HepG2 (cell line): ENCODE measurements around the gene LRPPRC. TPM values are rescaled to one million over a fixed set of nuclear protein-coding genes. Genes with fewer than 3 reads are reported as not detected.

Experiments used
- ARNT ChIP-seq: fragments of 450-650 bp; IDR thresholded peaks from 2 replicates; pipeline ENCODE4 v1.6.1; 2017
- FOXA3 ChIP-seq: IDR thresholded peaks from 2 replicates; pipeline ENCODE4 v1.6.1; 2016; ENCODE audit warnings: missing genetic modification reagents, missing compliant biosample characterization
- KAT2B ChIP-seq: fragments of 150-350 bp; IDR thresholded peaks from 2 replicates; pipeline ENCODE4 v1.6.1; 2014; ENCODE audit warnings: low read depth, low read length, borderline replicate concordance
- PRMT3 ChIP-seq: sonication (generic); formaldehyde crosslinking; IDR thresholded peaks from 2 replicates; pipeline ENCODE4 v1.8.1; 2022; ENCODE audit warnings: low read depth, mild to moderate bottlenecking, moderate library complexity, missing genetic modification reagents, borderline replicate concordance
- RFX3 ChIP-seq: IDR thresholded peaks from 2 replicates; pipeline ENCODE4 v1.6.1; 2016; ENCODE audit warnings: missing biosample characterization, missing genetic modification reagents
- RFX5 ChIP-seq: IDR thresholded peaks from 2 replicates; pipeline ENCODE4 v1.6.1; 2011; ENCODE audit warnings: low read depth, low read length, improper control_type of control experiment
- RFXAP ChIP-seq: sonication (generic); formaldehyde crosslinking; IDR thresholded peaks from 2 replicates; pipeline ENCODE4 v1.4.0; 2020; ENCODE audit warnings: missing genetic modification reagents, borderline replicate concordance
- SAP130 ChIP-seq: IDR thresholded peaks from 2 replicates; pipeline ENCODE4 v1.6.1; 2016; ENCODE audit warnings: low read depth
- TEAD3 ChIP-seq: optimal IDR thresholded peaks from 2 replicates; pipeline ENCODE3; 2016; ENCODE audit warnings: borderline replicate concordance
- ZNF136 ChIP-seq: sonication (generic); formaldehyde crosslinking; IDR thresholded peaks from 2 replicates; pipeline ENCODE4 v1.8.1; 2022; ENCODE audit warnings: low read depth, mild to moderate bottlenecking, moderate library complexity, missing genetic modification reagents
- ZNF256 ChIP-seq: sonication (generic); formaldehyde crosslinking; conservative IDR thresholded peaks from 2 replicates; pipeline ENCODE4 v1.4.0; 2020; ENCODE audit warnings: missing genetic modification reagents
- ZNF496 ChIP-seq: sonication (generic); formaldehyde crosslinking; IDR thresholded peaks from 2 replicates; pipeline ENCODE4 v1.8.1; 2023; ENCODE audit warnings: mild to moderate bottlenecking, moderate library complexity, missing genetic modification reagents; ENCODE audit not compliant: insufficient replicate concordance
- polyA plus RNA-seq, 8 experiments: library from polyadenylated mRNA; depleted of rRNA in 3 of 8; stranded (reverse) in 7 of 8; unstranded in 1 of 8; fragments of >200 nt; fragmentation: Illumina TruSeq in 4 of 8; extraction: Trizol in 4 of 8; gene quantifications; 2 replicates each; pipeline versions ENCODE4 v1.2.1 to v1.2.3, GENCODE V29; 2011 to 2016; ENCODE audit warnings: low read depth in 4 of 8, missing spikeins in 1 of 8, mixed read lengths in 1 of 8; ENCODE audit not compliant: insufficient read depth in 1 of 8
- total RNA-seq, 5 experiments: library from RNA; depleted of rRNA; stranded (reverse); fragments of >200 nt; fragmentation: Illumina TruSeq; extraction: Trizol; gene quantifications; 2 replicates each; pipeline ENCODE4 v1.2.3, GENCODE V29; 2016; ENCODE audit warnings: low read depth in 1 of 5
- TF ChIP-seq, protein P1 (sequence below), 2 experiments: sonication (generic) in 1 of 2; formaldehyde crosslinking in 1 of 2; IDR thresholded peaks; 2 replicates each; pipeline versions ENCODE4 v1.4.0 to v1.6.1; 2018 to 2020; ENCODE audit warnings: missing genetic modification reagents in 2 of 2, borderline replicate concordance in 1 of 2, low read depth in 1 of 2, mild to moderate bottlenecking in 1 of 2, missing biosample characterization in 1 of 2
- TF ChIP-seq, protein P2 (sequence below): sonication (generic); formaldehyde crosslinking; IDR thresholded peaks from 2 replicates; pipeline ENCODE4 v1.4.0; 2020; ENCODE audit warnings: low read depth, missing genetic modification reagents
- TF ChIP-seq, protein P3 (sequence below): sonication (generic); formaldehyde crosslinking; IDR thresholded peaks from 2 replicates; pipeline ENCODE4 v1.4.0; 2020; ENCODE audit warnings: missing genetic modification reagents, borderline replicate concordance
- TF ChIP-seq, protein P4 (sequence below): sonication (generic); formaldehyde crosslinking; IDR thresholded peaks from 2 replicates; pipeline ENCODE4 v1.8.1; 2022; ENCODE audit warnings: low read depth, mild to moderate bottlenecking, missing genetic modification reagents

LRPPRC gene
- total and polyA plus RNA-seq, 2 of the 13 experiments (the other 11 are each of a cell fraction or from before 2014, with no cell fraction given), result 117 to 167 TPM

DNA sequence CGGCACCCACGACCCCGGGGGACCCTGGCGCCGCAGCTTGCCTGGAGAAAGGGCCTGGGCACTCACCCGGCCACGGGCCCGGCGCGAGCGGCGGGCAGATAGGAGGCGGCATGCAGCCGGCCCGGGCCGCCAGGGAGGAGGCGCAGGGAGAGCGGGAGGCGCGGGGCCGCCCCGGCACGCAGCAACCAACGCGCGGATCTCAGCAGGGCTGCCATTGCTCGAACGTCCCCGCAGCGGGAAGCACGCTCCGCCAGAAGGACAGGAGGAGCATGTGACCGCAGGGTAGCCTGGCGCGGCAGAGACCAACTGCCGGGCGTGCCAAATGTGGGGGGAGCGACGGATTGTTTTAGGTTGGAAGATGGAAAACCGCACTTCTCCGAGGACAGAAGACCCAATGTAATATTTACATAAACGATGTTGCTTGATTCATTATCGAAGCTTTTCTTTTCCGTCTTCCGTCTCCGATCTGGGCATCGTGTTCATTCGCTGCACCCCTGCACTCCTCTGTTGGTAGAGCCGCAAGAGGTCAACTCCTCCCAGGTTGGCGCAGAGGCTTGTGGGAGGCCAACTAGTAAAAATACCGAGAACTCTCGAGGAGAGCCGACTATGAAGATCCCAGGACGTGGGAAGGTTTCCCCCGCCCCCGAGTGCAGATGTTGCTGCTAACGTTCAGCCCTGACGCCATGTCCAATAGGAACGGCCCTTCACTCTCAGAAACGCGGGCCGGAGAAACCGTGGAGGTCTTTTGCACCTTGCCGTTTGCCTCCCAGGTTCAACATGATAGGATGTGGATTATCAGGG, at the start of gene LRPPRC (continued):
- TF ChIP-seq, protein P1, sequence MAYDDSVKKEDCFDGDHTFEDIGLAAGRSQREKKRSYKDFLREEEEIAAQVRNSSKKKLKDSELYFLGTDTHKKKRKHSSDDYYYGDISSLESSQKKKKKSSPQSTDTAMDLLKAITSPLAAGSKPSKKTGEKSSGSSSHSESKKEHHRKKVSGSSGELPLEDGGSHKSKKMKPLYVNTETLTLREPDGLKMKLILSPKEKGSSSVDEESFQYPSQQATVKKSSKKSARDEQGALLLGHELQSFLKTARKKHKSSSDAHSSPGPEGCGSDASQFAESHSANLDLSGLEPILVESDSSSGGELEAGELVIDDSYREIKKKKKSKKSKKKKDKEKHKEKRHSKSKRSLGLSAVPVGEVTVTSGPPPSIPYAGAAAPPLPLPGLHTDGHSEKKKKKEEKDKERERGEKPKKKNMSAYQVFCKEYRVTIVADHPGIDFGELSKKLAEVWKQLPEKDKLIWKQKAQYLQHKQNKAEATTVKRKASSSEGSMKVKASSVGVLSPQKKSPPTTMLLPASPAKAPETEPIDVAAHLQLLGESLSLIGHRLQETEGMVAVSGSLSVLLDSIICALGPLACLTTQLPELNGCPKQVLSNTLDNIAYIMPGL (CRISPR knock-in tag; IDR thresholded peaks at IDR 0.05; ENCODE audit: borderline replicate concordance in 1 of 2, low read depth in 1 of 2), result peak; percentile 64 to 92
- no peak; the same call in 1 of the 2 replicates for TF ChIP-seq RFXAP (CRISPR knock-in tag)
- TF ChIP-seq FOXA3 (CRISPR knock-in tag), result peak; percentile 29
- TF ChIP-seq SAP130 (CRISPR knock-in tag), result peak; percentile 96
- TF ChIP-seq, protein P2, sequence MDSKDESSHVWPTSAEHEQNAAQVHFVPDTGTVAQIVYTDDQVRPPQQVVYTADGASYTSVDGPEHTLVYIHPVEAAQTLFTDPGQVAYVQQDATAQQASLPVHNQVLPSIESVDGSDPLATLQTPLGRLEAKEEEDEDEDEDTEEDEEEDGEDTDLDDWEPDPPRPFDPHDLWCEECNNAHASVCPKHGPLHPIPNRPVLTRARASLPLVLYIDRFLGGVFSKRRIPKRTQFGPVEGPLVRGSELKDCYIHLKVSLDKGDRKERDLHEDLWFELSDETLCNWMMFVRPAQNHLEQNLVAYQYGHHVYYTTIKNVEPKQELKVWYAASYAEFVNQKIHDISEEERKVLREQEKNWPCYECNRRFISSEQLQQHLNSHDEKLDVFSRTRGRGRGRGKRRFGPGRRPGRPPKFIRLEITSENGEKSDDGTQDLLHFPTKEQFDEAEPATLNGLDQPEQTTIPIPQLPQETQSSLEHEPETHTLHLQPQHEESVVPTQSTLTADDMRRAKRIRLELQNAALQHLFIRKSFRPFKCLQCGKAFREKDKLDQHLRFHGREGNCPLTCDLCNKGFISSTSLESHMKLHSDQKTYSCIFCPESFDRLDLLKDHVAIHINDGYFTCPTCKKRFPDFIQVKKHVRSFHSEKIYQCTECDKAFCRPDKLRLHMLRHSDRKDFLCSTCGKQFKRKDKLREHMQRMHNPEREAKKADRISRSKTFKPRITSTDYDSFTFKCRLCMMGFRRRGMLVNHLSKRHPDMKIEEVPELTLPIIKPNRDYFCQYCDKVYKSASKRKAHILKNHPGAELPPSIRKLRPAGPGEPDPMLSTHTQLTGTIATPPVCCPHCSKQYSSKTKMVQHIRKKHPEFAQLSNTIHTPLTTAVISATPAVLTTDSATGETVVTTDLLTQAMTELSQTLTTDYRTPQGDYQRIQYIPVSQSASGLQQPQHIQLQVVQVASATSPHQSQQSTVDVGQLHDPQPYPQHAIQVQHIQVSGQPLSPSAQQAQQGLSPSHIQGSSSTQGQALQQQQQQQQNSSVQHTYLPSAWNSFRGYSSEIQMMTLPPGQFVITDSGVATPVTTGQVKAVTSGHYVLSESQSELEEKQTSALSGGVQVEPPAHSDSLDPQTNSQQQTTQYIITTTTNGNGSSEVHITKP (CRISPR knock-in tag), result peak; percentile 99
- TF ChIP-seq KAT2B, result no peak
- TF ChIP-seq TEAD3 (CRISPR knock-in tag), result peak; percentile 88
- TF ChIP-seq, protein P3, sequence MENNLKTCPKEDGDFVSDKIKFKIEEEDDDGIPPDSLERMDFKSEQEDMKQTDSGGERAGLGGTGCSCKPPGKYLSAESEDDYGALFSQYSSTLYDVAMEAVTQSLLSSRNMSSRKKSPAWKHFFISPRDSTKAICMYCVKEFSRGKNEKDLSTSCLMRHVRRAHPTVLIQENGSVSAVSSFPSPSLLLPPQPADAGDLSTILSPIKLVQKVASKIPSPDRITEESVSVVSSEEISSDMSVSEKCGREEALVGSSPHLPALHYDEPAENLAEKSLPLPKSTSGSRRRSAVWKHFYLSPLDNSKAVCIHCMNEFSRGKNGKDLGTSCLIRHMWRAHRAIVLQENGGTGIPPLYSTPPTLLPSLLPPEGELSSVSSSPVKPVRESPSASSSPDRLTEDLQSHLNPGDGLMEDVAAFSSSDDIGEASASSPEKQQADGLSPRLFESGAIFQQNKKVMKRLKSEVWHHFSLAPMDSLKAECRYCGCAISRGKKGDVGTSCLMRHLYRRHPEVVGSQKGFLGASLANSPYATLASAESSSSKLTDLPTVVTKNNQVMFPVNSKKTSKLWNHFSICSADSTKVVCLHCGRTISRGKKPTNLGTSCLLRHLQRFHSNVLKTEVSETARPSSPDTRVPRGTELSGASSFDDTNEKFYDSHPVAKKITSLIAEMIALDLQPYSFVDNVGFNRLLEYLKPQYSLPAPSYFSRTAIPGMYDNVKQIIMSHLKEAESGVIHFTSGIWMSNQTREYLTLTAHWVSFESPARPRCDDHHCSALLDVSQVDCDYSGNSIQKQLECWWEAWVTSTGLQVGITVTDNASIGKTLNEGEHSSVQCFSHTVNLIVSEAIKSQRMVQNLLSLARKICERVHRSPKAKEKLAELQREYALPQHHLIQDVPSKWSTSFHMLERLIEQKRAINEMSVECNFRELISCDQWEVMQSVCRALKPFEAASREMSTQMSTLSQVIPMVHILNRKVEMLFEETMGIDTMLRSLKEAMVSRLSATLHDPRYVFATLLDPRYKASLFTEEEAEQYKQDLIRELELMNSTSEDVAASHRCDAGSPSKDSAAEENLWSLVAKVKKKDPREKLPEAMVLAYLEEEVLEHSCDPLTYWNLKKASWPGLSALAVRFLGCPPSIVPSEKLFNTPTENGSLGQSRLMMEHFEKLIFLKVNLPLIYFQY (CRISPR knock-in tag), result peak; percentile 85
- no peak for TF ChIP-seq ZNF136
- TF ChIP-seq PRMT3 (CRISPR knock-in tag), result no peak
- TF ChIP-seq, protein P4, sequence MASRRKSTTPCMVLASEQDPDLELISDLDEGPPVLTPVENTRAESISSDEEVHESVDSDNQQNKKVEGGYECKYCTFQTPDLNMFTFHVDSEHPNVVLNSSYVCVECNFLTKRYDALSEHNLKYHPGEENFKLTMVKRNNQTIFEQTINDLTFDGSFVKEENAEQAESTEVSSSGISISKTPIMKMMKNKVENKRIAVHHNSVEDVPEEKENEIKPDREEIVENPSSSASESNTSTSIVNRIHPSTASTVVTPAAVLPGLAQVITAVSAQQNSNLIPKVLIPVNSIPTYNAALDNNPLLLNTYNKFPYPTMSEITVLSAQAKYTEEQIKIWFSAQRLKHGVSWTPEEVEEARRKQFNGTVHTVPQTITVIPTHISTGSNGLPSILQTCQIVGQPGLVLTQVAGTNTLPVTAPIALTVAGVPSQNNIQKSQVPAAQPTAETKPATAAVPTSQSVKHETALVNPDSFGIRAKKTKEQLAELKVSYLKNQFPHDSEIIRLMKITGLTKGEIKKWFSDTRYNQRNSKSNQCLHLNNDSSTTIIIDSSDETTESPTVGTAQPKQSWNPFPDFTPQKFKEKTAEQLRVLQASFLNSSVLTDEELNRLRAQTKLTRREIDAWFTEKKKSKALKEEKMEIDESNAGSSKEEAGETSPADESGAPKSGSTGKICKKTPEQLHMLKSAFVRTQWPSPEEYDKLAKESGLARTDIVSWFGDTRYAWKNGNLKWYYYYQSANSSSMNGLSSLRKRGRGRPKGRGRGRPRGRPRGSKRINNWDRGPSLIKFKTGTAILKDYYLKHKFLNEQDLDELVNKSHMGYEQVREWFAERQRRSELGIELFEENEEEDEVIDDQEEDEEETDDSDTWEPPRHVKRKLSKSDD (CRISPR knock-in tag), result peak; percentile 72; the same call in 1 of the 2 replicates
- no peak for TF ChIP-seq ZNF496
- no peak; the same call in 1 of the 2 replicates for TF ChIP-seq RFX5
- no peak for TF ChIP-seq ZNF256
- TF ChIP-seq ARNT, result no peak
- TF ChIP-seq RFX3, result no peak
